PFSK-1 (cell line): ENCODE results near the gene CCDC85C.

Experiments
- FOXP2 ChIP-seq: optimal IDR thresholded peaks from 2 replicates; pipeline ENCODE3; 2011; ENCODE audit warnings: borderline replicate concordance, control low read depth, inconsistent platforms; ENCODE audit not compliant: insufficient read depth; ENCODE audit errors: extremely low read length, extremely low read depth
- POLR2AphosphoS5 ChIP-seq: IDR thresholded peaks from 2 replicates; pipeline ENCODE4 v1.6.1; 2012; ENCODE audit warnings: low read depth, mild to moderate bottlenecking, control low read depth, low read length, moderate library complexity
- SIN3A ChIP-seq: IDR thresholded peaks from 2 replicates; pipeline ENCODE4 v1.6.1; 2012; ENCODE audit warnings: mild to moderate bottlenecking, low read length, moderate library complexity, borderline replicate concordance; ENCODE audit not compliant: insufficient read depth
- TAF1 ChIP-seq: IDR thresholded peaks from 2 replicates; pipeline ENCODE4 v1.6.1; 2012; ENCODE audit warnings: low read length, control low read depth, borderline replicate concordance; ENCODE audit not compliant: insufficient read depth
- TF ChIP-seq, protein P1 (sequence below), 2 experiments: IDR thresholded peaks; 2 replicates each; pipeline versions ENCODE4 v1.6.1 to v1.8.0; 2011 to 2012; ENCODE audit warnings: low read depth in 2 of 2, low read length in 2 of 2, control low read depth in 1 of 2, inconsistent platforms in 1 of 2, mild to moderate bottlenecking in 1 of 2, moderate library complexity in 1 of 2; ENCODE audit not compliant: insufficient read depth in 1 of 2

- TF ChIP-seq TAF1 (no peak), SIN3A (no peak), POLR2AphosphoS5 (no peak), FOXP2 (no peak)
- TF ChIP-seq, protein P1, sequence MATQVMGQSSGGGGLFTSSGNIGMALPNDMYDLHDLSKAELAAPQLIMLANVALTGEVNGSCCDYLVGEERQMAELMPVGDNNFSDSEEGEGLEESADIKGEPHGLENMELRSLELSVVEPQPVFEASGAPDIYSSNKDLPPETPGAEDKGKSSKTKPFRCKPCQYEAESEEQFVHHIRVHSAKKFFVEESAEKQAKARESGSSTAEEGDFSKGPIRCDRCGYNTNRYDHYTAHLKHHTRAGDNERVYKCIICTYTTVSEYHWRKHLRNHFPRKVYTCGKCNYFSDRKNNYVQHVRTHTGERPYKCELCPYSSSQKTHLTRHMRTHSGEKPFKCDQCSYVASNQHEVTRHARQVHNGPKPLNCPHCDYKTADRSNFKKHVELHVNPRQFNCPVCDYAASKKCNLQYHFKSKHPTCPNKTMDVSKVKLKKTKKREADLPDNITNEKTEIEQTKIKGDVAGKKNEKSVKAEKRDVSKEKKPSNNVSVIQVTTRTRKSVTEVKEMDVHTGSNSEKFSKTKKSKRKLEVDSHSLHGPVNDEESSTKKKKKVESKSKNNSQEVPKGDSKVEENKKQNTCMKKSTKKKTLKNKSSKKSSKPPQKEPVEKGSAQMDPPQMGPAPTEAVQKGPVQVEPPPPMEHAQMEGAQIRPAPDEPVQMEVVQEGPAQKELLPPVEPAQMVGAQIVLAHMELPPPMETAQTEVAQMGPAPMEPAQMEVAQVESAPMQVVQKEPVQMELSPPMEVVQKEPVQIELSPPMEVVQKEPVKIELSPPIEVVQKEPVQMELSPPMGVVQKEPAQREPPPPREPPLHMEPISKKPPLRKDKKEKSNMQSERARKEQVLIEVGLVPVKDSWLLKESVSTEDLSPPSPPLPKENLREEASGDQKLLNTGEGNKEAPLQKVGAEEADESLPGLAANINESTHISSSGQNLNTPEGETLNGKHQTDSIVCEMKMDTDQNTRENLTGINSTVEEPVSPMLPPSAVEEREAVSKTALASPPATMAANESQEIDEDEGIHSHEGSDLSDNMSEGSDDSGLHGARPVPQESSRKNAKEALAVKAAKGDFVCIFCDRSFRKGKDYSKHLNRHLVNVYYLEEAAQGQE (IDR thresholded peaks at IDR 0.05; ENCODE audit: insufficient read depth in 1 of 2, low read depth in 2 of 2, low read length in 2 of 2), result no peak
Measured at GRCh38 chr14:99636487-99636886, 32.5 kb upstream of the CCDC85C start.
